Measurements from ENCODE around the gene XYLT2. TPM values are rescaled to one million over a fixed set of nuclear protein-coding genes. Genes with fewer than 3 reads are reported as not detected.
A peak's percentile ranks its signal among the peaks of the same experiment; 100 is the strongest.

The XYLT2 gene
- total and polyA plus RNA-seq, 2 of the 8 experiments (the other 6 are each of a cell fraction or from before 2014, with no cell fraction given): 28.0 to 29.9 TPM

DNA sequence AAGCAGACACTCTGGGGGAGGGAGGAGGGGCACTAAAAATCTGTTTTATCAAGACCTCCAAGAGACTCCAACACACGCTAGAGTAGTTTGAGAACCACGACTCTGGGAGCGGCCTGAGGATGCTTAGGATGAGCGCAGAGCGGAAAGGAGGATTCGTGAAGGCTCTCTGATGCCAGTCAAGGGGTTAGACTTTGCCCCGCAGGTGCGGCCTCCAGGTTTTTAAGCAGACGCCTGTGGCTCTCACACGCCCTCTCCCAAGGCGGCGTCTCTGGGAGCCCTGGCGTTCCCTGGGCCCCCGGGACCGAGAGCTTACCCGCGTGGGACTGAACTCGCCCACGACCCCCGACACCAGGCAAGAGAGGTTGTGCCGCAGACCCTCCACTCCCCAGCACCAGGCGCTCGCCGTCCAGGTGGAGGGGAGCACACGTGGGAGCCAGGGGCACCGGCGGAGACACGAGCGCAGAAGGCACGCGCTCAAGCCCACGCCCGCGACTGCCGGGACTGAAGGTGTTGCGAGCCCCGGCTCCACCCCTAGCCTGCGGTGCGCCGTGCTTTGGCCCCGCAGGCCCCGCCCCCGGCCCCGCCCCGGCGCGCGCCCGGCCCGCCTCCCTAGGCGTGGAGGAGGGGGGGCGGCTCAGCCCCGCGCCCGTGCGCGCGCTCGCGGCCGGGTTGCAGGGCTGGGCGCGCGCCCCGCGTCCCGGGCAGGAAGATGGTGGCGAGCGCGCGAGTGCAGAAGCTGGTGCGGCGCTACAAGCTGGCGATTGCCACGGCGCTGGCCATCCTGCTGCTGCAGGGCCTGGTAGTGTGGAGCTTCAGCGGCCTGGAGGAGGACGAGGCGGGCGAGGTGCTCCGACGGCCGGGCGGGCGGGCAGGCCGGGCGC, at the start of gene XYLT2 (continued):
- TF ChIP-seq, protein P1, sequence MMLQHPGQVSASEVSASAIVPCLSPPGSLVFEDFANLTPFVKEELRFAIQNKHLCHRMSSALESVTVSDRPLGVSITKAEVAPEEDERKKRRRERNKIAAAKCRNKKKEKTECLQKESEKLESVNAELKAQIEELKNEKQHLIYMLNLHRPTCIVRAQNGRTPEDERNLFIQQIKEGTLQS (IDR thresholded peaks at IDR 0.05; ENCODE audit: insufficient read depth, low read depth, low read length): no peak
- peak; percentile 56; the same call in 1 of the 2 replicates for TF ChIP-seq BACH1 (IDR thresholded peaks at IDR 0.05; ENCODE audit: low read length)
- no peak for TF ChIP-seq RXRA (IDR thresholded peaks at IDR 0.05; ENCODE audit: insufficient read depth, low read depth, low read length)
